ENCODE measurements around the gene ZNF800. TPM values are rescaled to one million over a fixed set of nuclear protein-coding genes. Genes with fewer than 3 reads are reported as not detected.

Gene ZNF800
- total RNA-seq, 3 donors from 2014 or later: 37.2 to 41.4 (median 40.4) TPM

- DNase-seq: peak; percentile 72
- H3K36me3 Mint-ChIP-seq (ENCODE audit: insufficient read depth): peaks cover 2% of the 10 kb centered on the region
- peak; percentile 98 to 99 for ATAC-seq
- peaks cover 20% of the 10 kb centered on the region for H3K4me1 Mint-ChIP-seq (ENCODE audit: low read depth)
- peak overlapping the region; percentile 37 for H3K4me3 Mint-ChIP-seq
- no peaks in the 10 kb centered on the region for H3K27me3 Mint-ChIP-seq (ENCODE audit: low read depth)
- no peaks in the 10 kb centered on the region for H3K9me3 Mint-ChIP-seq
Observed at GRCh38 chr7:127347567-127348246, 44.8 kb downstream of the ZNF800 start.

GRCh38 chr7:127346575-127347256, 45.8 kb downstream of the ZNF800 start:
- ATAC-seq (no peak), DNase-seq (no peak)
- Mint-ChIP-seq H3K4me1 (ENCODE audit: low read depth) (peaks cover 16% of the 10 kb centered on the region), H3K9me3 (no peaks in the 10 kb centered on the region), H3K36me3 (ENCODE audit: insufficient read depth) (no peaks in the 10 kb centered on the region), H3K4me3 (peak overlapping the region; percentile 57), H3K27me3 (ENCODE audit: low read depth) (no peaks in the 10 kb centered on the region)

- ATAC-seq (no peak), DNase-seq (no peak)
- Mint-ChIP-seq H3K4me3 (no peak overlapping the region), H3K27me3 (ENCODE audit: low read depth) (peaks cover 8% of the 10 kb centered on the region), H3K9me3 (no peaks in the 10 kb centered on the region), H3K4me1 (ENCODE audit: low read depth) (peaks cover 7% of the 10 kb centered on the region), H3K36me3 (ENCODE audit: insufficient read depth) (no peaks in the 10 kb centered on the region)
Observed at GRCh38 chr7:127342596-127342995, 49.9 kb downstream of the ZNF800 start.

- no peaks in the 10 kb centered on the region for H3K36me3 Mint-ChIP-seq (ENCODE audit: insufficient read depth)
- peaks cover 21% of the 10 kb centered on the region for H3K27me3 Mint-ChIP-seq (ENCODE audit: low read depth)
Observed at GRCh38 chr7:127338122-127338521, 54.4 kb downstream of the ZNF800 start.

GRCh38 chr7:127337581-127337980, 54.9 kb downstream of the ZNF800 start:
- peaks cover 21% of the 10 kb centered on the region for H3K27me3 Mint-ChIP-seq (ENCODE audit: low read depth)
- H3K4me3 Mint-ChIP-seq: no peak overlapping the region
- no peaks in the 10 kb centered on the region for H3K4me1 Mint-ChIP-seq (ENCODE audit: low read depth)
- H3K36me3 Mint-ChIP-seq (ENCODE audit: insufficient read depth): no peaks in the 10 kb centered on the region
- ATAC-seq (no peak), DNase-seq (no peak)
- H3K9me3 Mint-ChIP-seq: no peaks in the 10 kb centered on the region

More at GRCh38 chr7:127338122-127338521, 54.4 kb downstream of the ZNF800 start:
- no peaks in the 10 kb centered on the region for H3K4me1 Mint-ChIP-seq (ENCODE audit: low read depth)
- no peak for ATAC-seq
- no peaks in the 10 kb centered on the region for H3K9me3 Mint-ChIP-seq
- H3K4me3 Mint-ChIP-seq: no peak overlapping the region
- DNase-seq: no peak

GRCh38 chr7:127336458-127336857, 56.0 kb downstream of the ZNF800 start:
- H3K4me1 Mint-ChIP-seq (ENCODE audit: low read depth): no peaks in the 10 kb centered on the region
- no peaks in the 10 kb centered on the region for H3K9me3 Mint-ChIP-seq
- no peak for ATAC-seq
- H3K36me3 Mint-ChIP-seq (ENCODE audit: insufficient read depth): no peaks in the 10 kb centered on the region
- H3K4me3 Mint-ChIP-seq: no peak overlapping the region
- DNase-seq: no peak
- peaks cover 21% of the 10 kb centered on the region for H3K27me3 Mint-ChIP-seq (ENCODE audit: low read depth)

GRCh38 chr7:127332880-127333279, 59.6 kb downstream of the ZNF800 start:
- Mint-ChIP-seq H3K27me3 (ENCODE audit: low read depth) (peaks cover 13% of the 10 kb centered on the region), H3K4me3 (no peak overlapping the region), H3K9me3 (no peaks in the 10 kb centered on the region), H3K36me3 (ENCODE audit: insufficient read depth) (no peaks in the 10 kb centered on the region), H3K4me1 (ENCODE audit: low read depth) (no peaks in the 10 kb centered on the region)
- no peak for ATAC-seq
- no peak for DNase-seq

- no peak for ATAC-seq
- Mint-ChIP-seq H3K4me1 (ENCODE audit: low read depth) (no peaks in the 10 kb centered on the region), H3K36me3 (ENCODE audit: insufficient read depth) (no peaks in the 10 kb centered on the region), H3K27me3 (ENCODE audit: low read depth) (peaks cover 8% of the 10 kb centered on the region), H3K9me3 (no peaks in the 10 kb centered on the region), H3K4me3 (no peak overlapping the region)
- DNase-seq: no peak
Observed at GRCh38 chr7:127330070-127330469, 62.4 kb downstream of the ZNF800 start.

- H3K4me1 Mint-ChIP-seq (ENCODE audit: low read depth): peaks cover 18% of the 10 kb centered on the region
- DNase-seq (no peak), ATAC-seq (no peak)
- H3K9me3 Mint-ChIP-seq: no peaks in the 10 kb centered on the region
- no peaks in the 10 kb centered on the region for H3K36me3 Mint-ChIP-seq (ENCODE audit: insufficient read depth)
- H3K27me3 Mint-ChIP-seq (ENCODE audit: low read depth): no peaks in the 10 kb centered on the region
- H3K4me3 Mint-ChIP-seq: no peak overlapping the region
Observed at GRCh38 chr7:127322832-127323493, 69.5 kb downstream of the ZNF800 start.

- ATAC-seq (peak; percentile 70 to 79), DNase-seq (no peak)
- Mint-ChIP-seq H3K36me3 (ENCODE audit: insufficient read depth) (no peaks in the 10 kb centered on the region), H3K4me3 (no peak overlapping the region), H3K27me3 (ENCODE audit: low read depth) (no peaks in the 10 kb centered on the region), H3K4me1 (ENCODE audit: low read depth) (peaks cover 18% of the 10 kb centered on the region), H3K9me3 (no peaks in the 10 kb centered on the region)
Observed at GRCh38 chr7:127322351-127322750, 70.2 kb downstream of the ZNF800 start.

- Mint-ChIP-seq H3K36me3 (ENCODE audit: insufficient read depth) (no peaks in the 10 kb centered on the region), H3K27me3 (ENCODE audit: low read depth) (no peaks in the 10 kb centered on the region), H3K4me3 (no peak overlapping the region), H3K4me1 (ENCODE audit: low read depth) (peaks cover 18% of the 10 kb centered on the region), H3K9me3 (no peaks in the 10 kb centered on the region)
- DNase-seq (no peak), ATAC-seq (no peak)
Observed at GRCh38 chr7:127320974-127321373, 71.5 kb downstream of the ZNF800 start.

Other genes with a start within 250 kb of the ZNF800 start
- not detected for gene GRM8, start 139.8 kb downstream of the ZNF800 start, total RNA-seq
- gene GCC1, start 192.9 kb upstream of the ZNF800 start, total RNA-seq: 10 to 100 TPM; 16.2 to 19.1 (median 18.5) TPM
- 100 to 1,000 TPM in 2 of 3 donors, 10 to 100 TPM in 1; 94.0 to 116 (median 104) TPM for gene ARF5, start 195.7 kb upstream of the ZNF800 start, total RNA-seq
- gene FSCN3, start 201.0 kb upstream of the ZNF800 start, total RNA-seq: 1 to 10 TPM; 1.2 to 2.2 (median 1.7) TPM
- not detected for gene PAX4, start 225.4 kb upstream of the ZNF800 start, total RNA-seq

All from activated T-cell treated with anti-CD3 and anti-CD28 coated beads, Interleukin-2, amount 50 U/mL, for 4 hours (primary cell).